IMR-90 (cell line): ENCODE measurements around the gene ERICH6. TPM values are rescaled to one million over a fixed set of nuclear protein-coding genes. Genes with fewer than 3 reads are reported as not detected.

Source experiments
- ATAC-seq: fragments of 200-7000 bp; cut with Tn5 transposase; 2 replicates; pipeline ENCODE4 v1.9.1; 2020; ENCODE audit warnings: low read depth, mild to moderate bottlenecking, moderate library complexity
- BruUV-seq: library from RNA; stranded (reverse); fragments of 400-500 nt; replicated peaks from 2 replicates; lab custom pipeline; 2021; lab: Mats Ljungman, UMichigan
- CTCF ChIA-PET: fragments of 300-600 bp; formaldehyde crosslinking; extraction: SDS; loops from one replicate; lab custom pipeline; 2021; ENCODE audit warnings: antibody characterized with exemption; lab: Yijun Ruan, JAX
- POLR2A ChIA-PET: fragments of 300-600 bp; sonication (Branson Sonifier 250); formaldehyde crosslinking; loops from one replicate; lab custom pipeline; 2022; ENCODE audit warnings: antibody characterized with exemption; ENCODE audit not compliant: unreplicated experiment; lab: Charles Lee
- DNase-seq: peaks from one replicate; pipeline ENCODE4 v3.0.0; 2013
- H2AFZ ChIP-seq: replicated peaks from 2 replicates; pipeline ENCODE3; 2013; ENCODE audit warnings: low read length, mild to moderate bottlenecking; ENCODE audit not compliant: poor library complexity
- H2AK5ac ChIP-seq: 2 replicates; pipeline ENCODE4 v1.6.1; 2013; ENCODE audit warnings: low read depth, low read length, inconsistent platforms
- H2AK9ac ChIP-seq: replicated peaks from 2 replicates; pipeline ENCODE3; 2013; ENCODE audit warnings: mild to moderate bottlenecking, low read depth, low read length, moderate library complexity; ENCODE audit not compliant: poor library complexity
- H2BK120ac ChIP-seq: 2 replicates; pipeline ENCODE4 v1.6.1; 2013; ENCODE audit warnings: low read depth, low read length, inconsistent platforms
- H2BK15ac ChIP-seq: 3 replicates; pipeline ENCODE4 v1.6.1; 2013; ENCODE audit warnings: low read depth, low read length, inconsistent platforms
- H2BK20ac ChIP-seq: 2 replicates; pipeline ENCODE4 v1.6.1; 2013; ENCODE audit warnings: low read depth, mild to moderate bottlenecking, inconsistent platforms, low read length, moderate library complexity
- H2BK5ac ChIP-seq: 2 replicates; pipeline ENCODE4 v1.6.1; 2013; ENCODE audit warnings: mild to moderate bottlenecking, low read depth, low read length, inconsistent platforms; ENCODE audit not compliant: poor library complexity, severe bottlenecking
- H3K14ac ChIP-seq: replicated peaks from 2 replicates; pipeline ENCODE4 v1.6.1; 2013; ENCODE audit warnings: low read depth, low read length, inconsistent platforms
- H3K18ac ChIP-seq: 2 replicates; pipeline ENCODE4 v1.6.1; 2013; ENCODE audit warnings: low read depth, low read length, control low read depth
- H3K23ac ChIP-seq: 2 replicates; pipeline ENCODE4 v1.6.1; 2013; ENCODE audit warnings: low read depth, low read length, inconsistent platforms
- H3K27ac ChIP-seq: 2 replicates; pipeline ENCODE4 v1.5.1; 2013; ENCODE audit warnings: mild to moderate bottlenecking, control low read depth, low read length; ENCODE audit not compliant: insufficient read depth
- H3K27me3 ChIP-seq: 2 replicates; pipeline ENCODE4 v1.6.1; 2013; ENCODE audit warnings: low read length; ENCODE audit not compliant: control insufficient read depth, insufficient read depth
- H3K36me3 ChIP-seq: 2 replicates; pipeline ENCODE4 v1.6.1; 2013; ENCODE audit warnings: low read length, mixed read lengths; ENCODE audit not compliant: control insufficient read depth, insufficient read depth
- H3K4ac ChIP-seq: 2 replicates; pipeline ENCODE4 v1.6.1; 2013; ENCODE audit warnings: low read depth, low read length, inconsistent platforms
- H3K4me1 ChIP-seq: 2 replicates; pipeline ENCODE4 v1.6.1; 2013; ENCODE audit warnings: low read length, mixed read lengths; ENCODE audit not compliant: control insufficient read depth, insufficient read depth
- H3K4me2 ChIP-seq: 2 replicates; pipeline ENCODE4 v1.6.1; 2013; ENCODE audit warnings: low read depth, mild to moderate bottlenecking, control low read depth, low read length, moderate library complexity
- H3K4me3 ChIP-seq: 2 replicates; pipeline ENCODE4 v1.5.1; 2013; ENCODE audit warnings: low read depth, mild to moderate bottlenecking, control low read depth, low read length, moderate library complexity; ENCODE audit not compliant: insufficient read depth
- H3K56ac ChIP-seq: 2 replicates; pipeline ENCODE4 v1.6.1; 2013; ENCODE audit warnings: low read length, inconsistent platforms; ENCODE audit not compliant: insufficient read depth; ENCODE audit errors: extremely low read depth
- H3K79me1 ChIP-seq, 2 experiments: 2 replicates each; pipeline ENCODE4 v1.6.1; 2013; ENCODE audit warnings: low read length in 2 of 2, inconsistent platforms in 1 of 2, low read depth in 1 of 2
- H3K9ac ChIP-seq: 2 replicates; pipeline ENCODE4 v1.6.1; 2013; ENCODE audit warnings: low read depth, low read length, control low read depth
- H3K9me1 ChIP-seq: 2 replicates; pipeline ENCODE4 v1.6.1; 2013; ENCODE audit warnings: low read length, inconsistent platforms; ENCODE audit not compliant: insufficient read depth
- H3K9me3 ChIP-seq: 2 replicates; pipeline ENCODE4 v1.6.1; 2013; ENCODE audit warnings: low read length; ENCODE audit not compliant: control insufficient read depth, insufficient read depth
- H4K20me1 ChIP-seq: 2 replicates; pipeline ENCODE4 v1.6.1; 2013; ENCODE audit warnings: low read length, inconsistent platforms; ENCODE audit not compliant: insufficient read depth
- H4K5ac ChIP-seq: 2 replicates; pipeline ENCODE4 v1.6.1; 2013; ENCODE audit warnings: mild to moderate bottlenecking, low read depth, low read length, control low read depth
- H4K8ac ChIP-seq, 2 experiments: 2 replicates each; pipeline ENCODE4 v1.6.1; 2013; ENCODE audit warnings: low read depth in 2 of 2, low read length in 2 of 2, control low read depth in 1 of 2, inconsistent platforms in 1 of 2
- H4K91ac ChIP-seq: 2 replicates; pipeline ENCODE4 v1.6.1; 2013; ENCODE audit warnings: low read depth, low read length, inconsistent platforms; ENCODE audit not compliant: insufficient read depth
- BHLHE40 ChIP-seq: fragments of 150-350 bp; IDR thresholded peaks from 2 replicates; pipeline ENCODE4 v1.6.1; 2016; ENCODE audit warnings: mild to moderate bottlenecking, low read depth, low read length
- CEBPB ChIP-seq: IDR thresholded peaks from 2 replicates; pipeline ENCODE4 v1.6.1; 2012; ENCODE audit warnings: low read depth, low read length, improper control_type of control experiment
- CHD1 ChIP-seq: IDR thresholded peaks from 2 replicates; pipeline ENCODE4 v1.6.1; 2012; ENCODE audit warnings: low read depth, low read length, improper control_type of control experiment
- CTCF ChIP-seq: conservative IDR thresholded peaks from 2 replicates; pipeline ENCODE4 v1.5.1; 2012; ENCODE audit warnings: mild to moderate bottlenecking, low read depth, low read length, improper control_type of control experiment
- FOS ChIP-seq: fragments of 150-350 bp; IDR thresholded peaks from 2 replicates; pipeline ENCODE4 v1.6.1; 2016; ENCODE audit warnings: low read depth, low read length
- MXI1 ChIP-seq: IDR thresholded peaks from 2 replicates; pipeline ENCODE4 v1.6.1; 2012; ENCODE audit warnings: low read depth, mild to moderate bottlenecking, low read length, moderate library complexity, borderline replicate concordance
- NFE2L2 ChIP-seq: fragments of 150-350 bp; IDR thresholded peaks from 2 replicates; pipeline ENCODE4 v1.6.1; 2016; ENCODE audit warnings: low read depth, mild to moderate bottlenecking, low read length
- POLR2A ChIP-seq: IDR thresholded peaks from 2 replicates; pipeline ENCODE4 v1.6.1; 2012; ENCODE audit warnings: mild to moderate bottlenecking, low read depth, low read length
- RAD21 ChIP-seq: IDR thresholded peaks from 2 replicates; pipeline ENCODE4 v1.6.1; 2012; ENCODE audit warnings: low read length, improper control_type of control experiment
- RCOR1 ChIP-seq: IDR thresholded peaks from 2 replicates; pipeline ENCODE4 v1.6.1; 2012; ENCODE audit warnings: mild to moderate bottlenecking, low read length, improper control_type of control experiment; ENCODE audit not compliant: insufficient replicate concordance
- RFX5 ChIP-seq: IDR thresholded peaks from 2 replicates; pipeline ENCODE4 v1.8.0; 2012; ENCODE audit warnings: low read depth, mild to moderate bottlenecking, low read length, moderate library complexity
- WGBS, 2 experiments: methylation state at CpG; one replicate each; pipeline versions ENCODE4 v1.1.5 to v1.1.7; 2013; ENCODE audit warnings: missing lambda C conversion rate in 2 of 2; ENCODE audit not compliant: insufficient read length in 1 of 2; ENCODE audit errors: extremely low coverage in 2 of 2; 5-methylcytosine and 5-hydroxymethylcytosine counted together
- dilution Hi-C: fragments of 300-500 bp; cut with HindIII; formaldehyde crosslinking; loops from one replicate; pipeline ENCODE4 v1.14.3; 2018; ENCODE audit warnings: low sequenced_read_pairs; ENCODE audit not compliant: unreplicated experiment
- in situ Hi-C: fragments of 300-500 bp; cut with MboI; formaldehyde crosslinking; loops from 3 replicates; pipeline ENCODE4 v1.14.3; 2019; ENCODE audit warnings: low sequenced_read_pairs, inconsistent platforms, mixed read lengths
- intact Hi-C: fragments of 100-400 bp; cut with micrococcal nuclease; formaldehyde crosslinking; loops from 2 replicates; pipeline ENCODE4 v1.10.0; 2022
- polyA plus RNA-seq, 3 experiments: library from polyadenylated mRNA; depleted of rRNA; stranded (reverse); fragments of >200 nt; gene quantifications; 2 replicates each; pipeline ENCODE4 v1.2.3, GENCODE V29; 2012; ENCODE audit warnings: low replicate concordance in 1 of 3
- total RNA-seq: library from RNA; depleted of rRNA; stranded (reverse); fragments of >200 nt; gene quantifications from 2 replicates; pipeline ENCODE4 v1.2.3, GENCODE V29; 2012
- TF ChIP-seq, protein P1 (sequence below): fragments of 150-350 bp; IDR thresholded peaks from 2 replicates; pipeline ENCODE4 v1.6.1; 2017; ENCODE audit warnings: mild to moderate bottlenecking, antibody characterized with exemption, low read length, low read depth

Gene ERICH6
- total and polyA plus RNA-seq, 2 of the 4 experiments (the other 2 are of a cell fraction), result under 0.01 TPM; not detected in 1

DNA sequence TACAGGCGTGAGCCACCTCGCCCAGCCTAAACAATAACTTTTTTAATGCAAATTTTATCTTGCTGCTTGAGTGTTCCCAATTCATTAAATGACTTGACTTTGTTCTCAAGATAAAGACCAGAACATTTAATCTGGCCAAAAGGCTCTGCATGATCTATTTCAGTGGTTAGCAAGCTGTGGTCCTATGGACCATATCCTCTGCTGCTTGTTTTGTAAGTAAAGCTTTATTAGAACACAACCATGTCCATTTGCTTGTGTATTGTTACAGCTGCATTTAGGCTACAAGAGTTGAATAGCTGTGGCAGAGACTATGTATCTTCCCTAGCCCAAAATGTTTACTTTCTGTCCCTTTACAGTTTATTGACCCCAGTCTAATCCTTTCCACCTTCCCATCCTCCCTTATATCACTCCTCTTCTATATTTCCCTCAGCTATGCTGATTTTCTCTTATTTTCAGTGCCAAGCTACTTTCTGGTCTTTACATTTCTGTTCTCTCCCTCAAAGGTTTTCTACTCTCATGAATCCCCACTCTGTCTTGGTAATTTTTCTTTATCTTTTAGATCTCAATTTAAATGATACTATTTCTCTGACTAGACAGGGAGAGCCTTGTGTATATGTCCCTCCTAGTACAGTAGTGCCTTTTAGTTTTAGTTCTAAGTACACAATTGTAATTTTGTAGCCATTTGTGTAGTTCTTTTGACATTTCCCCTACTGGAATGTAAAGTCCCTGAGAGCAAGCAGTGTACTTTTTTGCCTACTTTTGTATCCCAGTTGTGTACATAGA, 77.4 kb downstream of the ERICH6 start:
- DNase-seq (no peak), ATAC-seq (no peak)
- H2BK5ac ChIP-seq, result no peak overlapping the region
- peaks cover 9% of the 10 kb centered on the region for H3K36me3 ChIP-seq
- no peak overlapping the region for H3K56ac ChIP-seq
- H3K4me3 ChIP-seq, result no peak overlapping the region
- no peak overlapping the region for H3K14ac ChIP-seq
- H2BK15ac ChIP-seq, result no peak overlapping the region
- no peak overlapping the region for H3K23ac ChIP-seq
- ChIA-PET POLR2A (no interaction called here), CTCF (interaction anchor here (0.6 kb wide), 1 partner anchor 133 kb away, joined by 6 read pairs; no protein-coding TSS in a partner anchor)
- WGBS, 2 experiments, result 77% methylated on average over 2 of the region's 2 CpGs; no CpG with 5 or more reads in 1 of the 2 experiments
- no peaks in the 10 kb centered on the region for H3K27me3 ChIP-seq
- H3K9me1 ChIP-seq, result no peaks in the 10 kb centered on the region
- no peak overlapping the region for H2BK20ac ChIP-seq
- H2AK5ac ChIP-seq, result no peak overlapping the region
- TF ChIP-seq MXI1 (no peak), RCOR1 (no peak), RAD21 (no peak), CEBPB (no peak), CHD1 (no peak), POLR2A (no peak), FOS (no peak), CTCF (no peak), BHLHE40 (no peak), NFE2L2 (no peak), RFX5 (no peak)
- TF ChIP-seq, protein P1, sequence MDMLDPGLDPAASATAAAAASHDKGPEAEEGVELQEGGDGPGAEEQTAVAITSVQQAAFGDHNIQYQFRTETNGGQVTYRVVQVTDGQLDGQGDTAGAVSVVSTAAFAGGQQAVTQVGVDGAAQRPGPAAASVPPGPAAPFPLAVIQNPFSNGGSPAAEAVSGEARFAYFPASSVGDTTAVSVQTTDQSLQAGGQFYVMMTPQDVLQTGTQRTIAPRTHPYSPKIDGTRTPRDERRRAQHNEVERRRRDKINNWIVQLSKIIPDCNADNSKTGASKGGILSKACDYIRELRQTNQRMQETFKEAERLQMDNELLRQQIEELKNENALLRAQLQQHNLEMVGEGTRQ, result no peak
- no TSS peak for BruUV-seq
- no peak overlapping the region for H2AFZ ChIP-seq
- H4K8ac ChIP-seq, result no peak overlapping the region
- H3K4ac ChIP-seq, result no peak overlapping the region
- H3K79me1 ChIP-seq, result peaks cover 2 to 9% of the 10 kb centered on the region in 2 experiments; a peak in 3 of 4 replicates
- dilution Hi-C loops, result no loop called here
- H4K5ac ChIP-seq, result no peak overlapping the region
- no peak overlapping the region for H3K9ac ChIP-seq
- H3K9me3 ChIP-seq, result no peaks in the 10 kb centered on the region
- no peaks in the 10 kb centered on the region for H3K4me1 ChIP-seq
- no peak overlapping the region for H2AK9ac ChIP-seq
- no peak overlapping the region for H3K18ac ChIP-seq
- intact Hi-C loops, result no loop called here
- H4K91ac ChIP-seq, result no peak overlapping the region
- H4K20me1 ChIP-seq, result peaks cover 3% of the 10 kb centered on the region; the same call in 1 of the 2 replicates
- H3K4me2 ChIP-seq, result no peak overlapping the region
- no peak overlapping the region for H3K27ac ChIP-seq
- in situ Hi-C loops, result no loop called here
- H2BK120ac ChIP-seq, result no peak overlapping the region
